DMS79 treated with DMSO at 0.1 percent for 48 hours (cell line): Measurements from ENCODE around the gene DLGAP1.
"Not testable (repeated sequence)": the region's sequence is repeated elsewhere in the genome, so short reads cannot be mapped to it uniquely, and the experiment has no call there.

ENCODE experiments used
- DNase-seq: peaks from one replicate; lab custom pipeline; 2025; lab: John Stamatoyannopoulos, UW

Gene DLGAP1

DNA sequence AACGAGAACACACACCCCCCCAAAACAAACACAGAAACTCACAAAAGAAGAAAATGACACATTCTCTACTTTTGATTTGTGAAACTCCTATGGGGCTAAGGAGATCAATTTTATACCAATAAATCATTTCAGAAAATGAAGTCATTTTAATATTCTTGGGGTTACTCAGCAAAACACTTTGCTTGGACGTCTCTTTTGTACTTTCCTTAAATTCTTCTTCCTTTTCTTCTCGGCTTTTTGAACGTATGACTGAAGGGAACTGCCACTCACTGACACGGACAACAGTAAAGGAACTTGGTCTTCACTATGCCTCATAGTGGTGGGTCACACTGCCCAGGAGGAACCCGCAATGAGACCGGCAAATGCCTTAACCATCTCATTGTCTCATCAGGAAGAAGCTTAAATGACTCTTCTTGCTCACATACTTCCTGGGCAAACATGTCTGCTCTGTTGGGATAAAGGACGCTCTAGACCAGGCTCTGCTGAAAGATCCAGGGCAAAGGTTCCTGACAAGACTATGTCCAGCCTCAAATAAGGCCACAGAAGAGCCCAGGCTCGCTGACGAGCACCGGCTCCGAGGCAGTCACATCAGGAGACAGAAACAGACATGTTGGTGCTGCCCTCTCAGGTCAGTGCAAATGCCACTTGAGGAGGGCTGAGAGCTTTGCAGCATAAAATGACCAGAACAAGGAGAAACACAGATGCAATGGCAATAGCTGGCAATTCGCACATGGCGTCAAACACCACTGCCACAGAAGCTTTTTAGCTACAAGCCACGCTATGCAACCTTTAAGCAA, 799.7 kb downstream of the DLGAP1 start:
- no peak for DNase-seq

DNA sequence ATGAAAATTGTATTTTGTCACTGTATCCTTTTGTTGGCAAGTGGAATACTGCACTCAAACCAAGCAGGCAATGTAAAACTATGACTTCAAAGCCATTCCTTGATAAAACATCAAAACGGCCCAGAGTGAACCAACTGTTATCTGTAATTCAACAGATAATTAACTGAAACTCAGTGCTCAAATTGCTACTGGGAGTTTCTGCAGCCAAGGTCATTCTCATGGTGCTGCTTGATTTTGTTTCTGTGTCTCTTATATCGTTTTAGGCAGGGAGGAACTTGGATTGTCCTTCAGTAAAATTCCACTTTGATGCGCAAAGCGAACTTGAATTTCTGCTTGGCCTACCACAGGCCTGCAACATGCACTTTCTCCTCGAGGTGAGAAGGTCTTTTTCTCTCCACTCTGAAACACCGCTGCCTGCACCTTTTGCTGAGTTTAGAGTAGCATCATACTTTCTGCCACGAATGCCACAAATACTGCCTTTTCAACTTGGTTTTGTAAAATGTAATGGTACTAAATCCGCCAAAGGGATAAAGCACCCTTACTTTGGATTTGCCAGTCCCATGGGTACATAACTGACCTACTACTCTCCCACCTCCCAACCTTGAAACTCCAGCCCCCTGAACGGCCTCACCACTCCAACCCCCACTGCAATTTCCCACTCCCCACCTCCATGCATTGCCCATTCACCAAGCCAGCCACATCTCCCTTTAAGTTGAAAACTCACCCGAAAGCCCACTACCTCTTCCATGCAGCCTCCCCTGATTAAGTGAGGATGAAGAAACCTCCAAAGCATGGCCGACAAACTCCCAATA, 800.5 kb downstream of the DLGAP1 start:
- DNase-seq, result no peak

DNA sequence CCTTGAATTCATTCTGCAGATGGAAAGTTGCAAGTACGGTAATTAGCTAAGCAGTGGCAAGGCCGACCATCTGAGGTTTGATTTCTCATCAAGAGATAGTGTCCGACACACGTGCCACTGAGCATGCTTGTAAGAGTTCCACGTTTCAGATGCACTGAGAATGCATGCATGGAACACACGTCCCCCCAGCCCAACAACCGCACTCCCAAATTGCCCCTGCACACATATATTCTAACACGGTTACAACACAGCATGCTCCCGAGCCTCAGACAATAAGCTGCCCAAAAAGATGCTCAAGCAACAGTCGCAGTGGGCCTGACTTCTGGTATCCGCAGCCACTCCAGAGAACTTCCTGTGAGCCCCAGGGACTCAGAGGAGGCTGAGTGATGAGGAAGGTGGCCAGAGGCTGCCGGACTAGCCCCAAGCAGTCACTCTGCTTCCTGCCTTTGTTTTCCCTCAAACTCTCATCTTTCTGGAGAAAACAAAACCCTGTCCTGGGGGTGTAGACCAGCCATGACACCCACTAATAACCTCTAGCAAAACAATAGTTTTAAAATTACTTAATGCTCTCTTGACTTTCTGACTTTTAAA, 801.2 kb downstream of the DLGAP1 start:
- no peak for DNase-seq

DNA sequence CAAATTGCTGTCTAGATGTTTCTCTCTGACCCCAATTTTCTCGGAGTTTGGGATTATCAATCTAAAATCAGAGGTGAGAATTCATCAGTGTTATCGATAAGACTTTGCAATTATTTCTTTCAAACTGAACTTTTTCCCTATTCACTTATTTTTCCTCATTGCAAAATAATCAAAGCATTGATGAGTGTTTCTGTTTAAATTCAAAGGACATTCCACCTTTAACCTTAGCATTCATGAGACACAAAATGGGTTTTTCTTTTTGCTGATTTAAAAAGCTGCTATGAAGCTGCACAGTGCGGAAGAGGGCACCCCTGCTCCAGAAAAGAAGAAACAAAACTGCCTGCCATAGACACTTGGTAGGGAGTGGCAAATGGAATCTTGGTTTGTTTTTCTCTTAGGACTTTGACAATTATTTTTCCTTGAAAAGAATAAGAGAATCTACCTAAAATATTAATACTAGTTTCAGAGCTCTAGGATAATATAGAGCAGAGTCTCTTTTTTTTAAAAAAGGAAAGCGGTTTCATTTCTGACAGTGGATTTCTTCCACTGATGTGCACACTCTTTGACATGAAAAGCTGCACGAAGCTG, 801.8 kb downstream of the DLGAP1 start:
- no peak for DNase-seq

DNA sequence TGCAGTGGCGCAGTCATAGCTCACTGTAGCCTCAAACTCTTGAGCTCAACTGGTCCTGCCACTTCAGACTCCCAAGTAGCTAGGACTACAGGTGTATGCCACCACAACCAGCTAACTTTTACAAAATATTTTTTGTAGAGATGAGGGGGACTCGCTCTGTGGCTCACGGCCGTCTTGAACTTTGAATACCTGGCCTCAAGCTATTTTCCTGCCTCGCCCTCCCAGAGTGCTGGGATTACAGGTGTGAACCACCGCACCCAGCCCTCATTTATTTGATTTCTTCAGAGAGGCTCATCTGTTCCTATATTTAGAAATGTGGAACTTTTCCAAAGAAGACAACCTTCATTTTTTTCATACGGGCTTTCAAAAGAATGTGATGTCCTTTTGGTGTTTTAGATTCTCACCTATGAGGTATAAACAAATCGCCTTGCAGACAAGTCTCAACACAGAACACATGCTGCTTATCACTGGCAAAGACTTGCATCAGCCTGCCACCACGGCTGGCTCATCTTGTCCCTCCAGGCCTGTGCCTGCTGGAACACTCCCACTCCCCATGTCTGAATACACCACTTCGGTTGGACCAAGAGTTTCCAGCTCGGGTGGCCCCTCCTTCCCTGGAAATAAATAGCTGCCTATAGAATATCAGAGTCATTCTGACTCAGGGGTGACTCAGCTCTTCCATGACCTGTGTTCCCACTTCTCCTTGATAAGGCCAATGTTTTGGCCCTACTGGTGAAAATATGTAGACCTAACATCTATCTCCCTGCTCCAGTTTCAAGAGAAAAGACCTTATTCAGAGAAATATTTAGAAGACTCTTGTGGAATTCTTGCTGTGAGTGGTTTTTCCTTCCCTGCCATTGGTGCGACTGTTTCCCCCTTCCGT, 802.5 kb downstream of the DLGAP1 start:
- DNase-seq, result no peak

DNA sequence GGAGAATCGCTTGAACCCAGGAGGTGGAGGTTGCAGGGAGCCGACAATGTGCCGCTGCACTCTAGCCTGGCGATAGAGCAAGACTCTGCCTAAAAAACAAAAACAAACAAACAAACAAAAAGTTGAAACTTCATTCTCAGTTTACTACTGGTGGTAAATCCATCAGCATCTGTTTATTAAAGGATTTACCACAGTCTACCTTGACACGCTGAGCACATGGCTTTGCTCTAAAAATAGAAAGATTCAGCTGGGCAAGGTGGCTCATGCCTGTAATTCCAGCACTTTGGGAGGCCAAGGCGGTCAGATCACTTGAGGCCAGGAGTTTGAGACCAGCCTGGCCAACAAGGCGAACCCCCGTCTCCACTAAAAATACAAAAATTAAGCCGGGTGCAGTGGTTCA, 803.8 kb downstream of the DLGAP1 start:
- no peak for DNase-seq

DNA sequence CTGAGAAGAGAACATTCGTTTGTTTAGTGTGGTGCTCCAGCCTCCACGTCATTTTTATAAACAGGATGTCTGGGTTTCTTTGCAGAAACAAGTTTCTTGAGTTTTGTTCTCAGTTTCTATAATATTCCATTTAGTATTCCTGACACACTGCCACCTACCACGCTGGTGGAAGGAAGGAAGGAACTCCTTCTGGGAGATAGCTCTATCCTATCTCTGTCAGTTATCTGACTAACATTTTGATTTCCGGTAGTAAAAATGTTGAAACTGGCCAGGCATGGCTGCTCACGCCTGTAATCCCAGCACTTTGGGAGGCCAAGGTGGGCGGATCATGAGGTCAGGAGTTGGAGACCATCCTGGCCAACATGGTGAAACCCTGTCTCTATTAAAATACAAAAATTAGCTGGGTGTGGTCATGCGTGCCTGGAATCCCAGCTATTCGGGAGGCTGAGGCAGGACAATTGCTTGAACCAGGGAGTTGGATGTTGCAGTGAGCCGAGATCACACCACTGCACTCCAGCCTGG, 804.5 kb downstream of the DLGAP1 start:
- not testable (repeated sequence) for DNase-seq

DNA sequence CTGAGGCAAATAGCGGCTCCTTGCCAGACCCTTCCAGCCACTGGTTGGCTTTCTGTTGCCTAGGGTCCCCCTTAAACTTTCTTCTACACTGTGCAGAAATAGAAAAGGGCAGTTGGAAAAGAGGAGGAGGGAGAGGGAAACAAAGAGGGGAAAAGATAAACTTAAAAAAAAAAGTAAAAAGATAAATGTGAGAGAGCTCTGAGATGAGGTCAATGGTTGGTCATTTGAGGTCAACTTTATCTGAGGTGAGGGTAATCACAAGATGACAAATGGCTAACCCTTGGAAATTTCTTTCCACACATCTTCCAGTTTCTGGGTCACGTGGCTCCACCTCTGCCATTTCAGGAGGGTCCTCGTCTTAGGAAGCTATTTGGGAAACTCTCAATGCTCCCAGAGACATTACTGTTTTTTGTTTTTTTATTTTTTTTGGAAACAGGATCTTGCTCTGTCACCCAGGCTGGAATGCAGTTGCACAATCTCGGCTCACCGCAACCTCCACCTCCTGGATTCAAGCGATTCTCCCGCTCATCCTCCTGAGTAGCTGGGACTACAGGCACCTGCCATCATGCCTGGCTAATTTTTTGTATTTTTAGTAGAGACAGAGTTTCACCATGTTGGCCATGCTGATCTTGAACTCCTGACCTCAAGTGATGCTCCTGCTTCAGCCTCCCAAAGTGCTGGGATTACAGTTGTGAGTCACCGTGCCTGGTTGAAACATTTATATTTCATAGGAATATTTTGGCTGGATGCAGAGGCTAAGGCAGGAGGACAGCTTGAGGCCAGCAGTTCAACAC, 805.3 kb downstream of the DLGAP1 start:
- DNase-seq, result no peak

DNA sequence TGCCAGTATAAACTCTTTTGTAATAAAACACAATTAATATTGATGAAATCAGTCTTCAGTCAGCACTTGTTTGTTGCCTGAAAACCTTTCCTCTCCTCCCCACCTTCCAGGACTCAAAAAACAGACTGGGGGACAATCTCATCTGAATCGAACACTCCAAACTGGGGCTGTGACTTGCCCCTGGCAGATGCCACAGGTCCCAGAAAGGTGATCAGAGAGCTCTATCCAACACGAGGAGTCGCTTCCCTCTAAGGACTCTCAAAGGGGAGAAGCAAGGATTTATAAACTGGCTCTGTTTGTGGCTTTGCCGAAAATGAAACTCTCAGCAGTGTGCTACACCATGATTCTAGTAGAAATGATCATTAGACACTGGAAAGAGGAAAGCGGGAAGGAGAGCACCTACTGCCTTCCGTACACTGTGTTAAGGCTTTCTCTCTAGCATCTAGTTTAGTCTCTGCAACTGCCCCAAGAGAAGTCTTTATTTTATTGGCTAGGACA, 805.9 kb downstream of the DLGAP1 start:
- no peak for DNase-seq

DNA sequence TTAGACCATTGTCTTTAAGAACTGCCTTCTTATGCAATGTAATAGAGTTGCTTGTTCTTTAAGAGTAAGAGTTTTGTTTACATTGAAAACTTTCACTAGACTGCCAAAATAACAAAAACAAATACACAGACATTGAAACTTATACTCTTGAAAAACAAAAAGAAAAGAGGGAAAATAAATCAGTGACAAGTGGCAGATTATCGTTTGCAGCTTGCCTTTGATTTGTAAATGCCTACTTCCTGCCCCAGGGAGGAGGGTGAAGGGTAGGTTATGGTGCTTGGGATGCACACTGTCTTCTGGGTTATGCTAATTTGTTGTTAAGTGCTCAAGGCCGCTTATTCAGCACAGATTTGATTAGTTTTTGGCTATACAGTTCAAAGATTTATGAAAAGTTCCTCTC, 806.5 kb downstream of the DLGAP1 start:
- no peak for DNase-seq

DNA sequence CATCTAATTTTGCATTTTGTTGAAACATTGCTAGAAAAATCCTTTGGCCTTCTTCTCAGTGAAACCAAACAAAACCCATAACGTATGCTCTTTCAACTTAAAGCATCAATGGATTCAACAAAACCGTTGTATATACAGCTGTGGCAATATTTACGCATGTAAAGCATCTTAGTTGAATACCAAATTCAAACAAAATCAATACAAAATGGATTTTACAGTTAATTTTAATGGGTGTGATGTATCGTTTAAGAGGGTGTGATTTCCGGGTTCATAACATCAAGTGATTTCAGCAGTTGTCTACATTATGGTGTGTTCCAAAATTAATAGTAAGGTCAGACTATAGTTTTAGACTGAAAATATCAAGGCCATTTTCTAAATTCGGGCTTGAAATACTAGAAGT, 806.9 kb downstream of the DLGAP1 start:
- DNase-seq, result no peak

DNA sequence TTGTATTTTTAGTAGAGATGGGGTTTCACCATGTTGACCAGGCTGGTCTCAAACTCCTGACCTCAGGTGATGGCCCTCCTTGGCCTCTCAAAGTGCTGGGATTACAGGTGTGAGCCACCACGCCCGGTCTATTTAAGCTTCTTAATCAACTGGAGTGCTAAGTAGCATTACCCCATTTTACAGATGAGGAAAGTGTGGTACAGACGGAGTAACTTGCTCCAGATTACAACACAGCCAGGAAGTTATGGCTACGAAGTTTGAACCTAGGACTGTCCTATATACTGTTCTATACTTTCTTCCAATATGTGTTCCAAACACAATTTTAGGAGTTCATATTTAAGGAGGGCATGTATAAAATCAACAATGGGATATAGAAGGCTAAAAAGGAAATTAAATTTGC, 807.5 kb downstream of the DLGAP1 start:
- DNase-seq, result no peak

DNA sequence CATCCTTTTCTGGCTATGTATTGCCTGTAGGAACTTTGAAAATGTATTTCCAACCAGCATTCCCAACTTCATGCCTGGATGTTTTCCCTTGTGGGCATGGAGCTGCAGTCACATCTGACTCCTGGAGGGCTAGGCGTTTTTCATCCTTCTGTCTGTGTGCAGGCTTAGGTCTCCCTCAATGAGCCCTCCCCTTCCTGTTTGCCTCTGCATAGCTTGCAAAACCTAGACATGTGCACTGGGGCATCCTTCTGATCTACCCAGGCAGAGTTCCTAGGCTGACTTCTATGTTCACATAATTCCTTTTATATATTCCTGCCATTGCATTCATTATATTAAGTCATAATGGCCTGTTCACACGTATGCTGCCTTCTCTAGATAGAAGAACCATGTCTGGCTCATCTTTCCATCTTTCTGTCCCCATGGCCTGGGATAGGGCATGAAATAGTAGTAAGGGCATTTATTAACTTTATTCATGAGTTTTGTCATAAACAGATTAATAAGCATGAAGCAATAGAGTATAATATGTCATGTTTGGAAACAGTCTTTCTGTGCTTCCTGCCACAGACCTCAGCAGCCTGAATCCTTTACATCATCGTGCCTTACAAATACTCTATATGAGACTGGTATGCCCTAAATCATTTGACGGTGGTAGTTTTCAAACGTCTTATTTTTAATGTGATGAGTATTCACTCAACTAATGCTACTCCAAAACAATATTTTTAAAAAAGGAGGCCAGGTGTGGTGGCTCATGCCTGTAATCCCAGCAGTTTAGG, 809.5 kb downstream of the DLGAP1 start:
- DNase-seq, result no peak

DNA sequence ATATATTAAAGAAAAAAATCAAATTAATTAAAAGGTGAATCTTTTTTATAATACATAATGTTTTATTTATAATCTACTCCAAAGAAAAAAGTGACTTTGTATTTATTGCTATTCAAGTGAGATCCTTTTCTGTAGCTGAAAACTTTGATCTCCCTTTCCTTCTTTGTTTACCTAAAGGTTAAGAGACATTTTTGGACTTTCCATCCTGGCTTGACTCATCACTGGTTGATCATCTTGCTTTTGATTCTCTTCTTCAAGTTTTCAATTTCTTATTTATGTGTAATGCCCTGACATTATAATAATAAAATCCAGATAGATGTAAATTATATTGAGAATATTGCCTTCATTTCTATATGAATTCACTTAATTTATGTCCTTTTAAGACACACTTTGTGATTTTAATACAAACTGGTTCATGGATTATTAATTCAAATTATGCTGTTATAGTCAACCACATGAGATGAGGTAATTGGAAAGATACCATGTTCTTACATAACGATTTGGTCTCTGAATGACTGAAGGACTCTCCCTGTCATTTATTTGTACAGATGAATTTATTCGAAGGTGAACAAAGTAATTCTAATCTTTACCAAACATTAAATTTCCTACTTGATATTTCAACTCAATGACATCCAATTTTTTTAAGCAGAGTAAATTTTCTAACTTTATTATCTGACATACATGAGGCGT, 820.7 kb downstream of the DLGAP1 start:
- DNase-seq, result no peak

DNA sequence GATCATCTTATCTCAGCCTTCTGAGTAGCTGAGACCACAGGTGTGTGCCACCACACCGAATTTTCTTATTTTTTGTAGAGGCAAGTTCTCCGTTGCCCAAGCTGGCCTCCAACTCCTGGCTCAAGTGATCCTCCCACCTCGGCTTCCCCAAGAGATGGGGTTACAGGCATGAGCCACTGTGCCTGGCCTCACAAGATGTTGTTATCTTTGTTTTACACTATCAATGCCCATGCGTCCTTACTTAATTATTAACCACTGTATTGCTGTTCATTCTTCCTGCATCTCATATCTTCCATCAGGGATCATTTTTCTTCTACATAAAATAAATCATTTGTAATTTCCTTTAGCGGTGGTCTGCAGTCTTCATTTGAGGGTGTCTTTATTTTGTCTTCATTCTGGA, 823.2 kb downstream of the DLGAP1 start:
- no peak for DNase-seq

DNA sequence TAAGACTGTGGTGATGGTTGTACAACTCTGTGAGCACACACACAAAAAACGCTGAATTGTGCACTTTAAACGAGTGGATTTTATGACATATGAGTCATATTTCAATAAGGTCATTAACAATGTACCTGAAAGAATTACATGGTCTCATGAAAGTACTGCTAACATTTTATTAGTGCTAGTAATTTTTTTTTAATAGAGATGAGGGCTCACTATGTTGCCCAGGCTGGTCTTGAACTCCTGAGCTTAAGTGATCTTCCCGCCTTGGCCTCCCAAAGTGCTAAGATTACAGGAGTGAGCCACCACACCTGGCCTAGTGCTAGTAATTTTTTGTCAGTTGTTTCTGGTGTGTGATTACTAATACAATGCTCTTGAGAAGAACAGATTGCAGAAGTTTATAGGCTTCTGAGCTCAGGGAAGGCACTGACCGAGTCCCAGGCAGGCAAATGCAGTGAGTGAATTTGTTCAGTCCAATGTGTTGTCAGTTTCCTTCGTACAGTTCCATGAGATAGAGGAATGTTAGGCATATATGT, 828.1 kb downstream of the DLGAP1 start:
- DNase-seq, result no peak

DNA sequence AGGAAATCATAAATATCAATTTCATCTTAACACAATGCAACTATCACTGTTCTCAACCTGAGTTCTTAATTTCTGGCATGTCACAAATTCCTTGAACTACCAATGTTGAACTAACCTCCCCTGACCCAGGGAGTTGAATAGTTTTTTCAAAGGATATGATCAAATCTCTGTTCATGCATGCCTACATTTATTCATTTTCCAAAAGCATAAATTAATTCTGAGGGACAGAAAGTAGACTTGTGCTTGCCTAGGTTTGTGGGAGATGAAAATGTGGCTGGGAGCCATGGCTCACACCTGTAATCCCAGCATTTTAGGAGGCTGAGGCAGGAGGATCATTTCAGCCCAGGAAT, 829.4 kb downstream of the DLGAP1 start:
- no peak for DNase-seq

DNA sequence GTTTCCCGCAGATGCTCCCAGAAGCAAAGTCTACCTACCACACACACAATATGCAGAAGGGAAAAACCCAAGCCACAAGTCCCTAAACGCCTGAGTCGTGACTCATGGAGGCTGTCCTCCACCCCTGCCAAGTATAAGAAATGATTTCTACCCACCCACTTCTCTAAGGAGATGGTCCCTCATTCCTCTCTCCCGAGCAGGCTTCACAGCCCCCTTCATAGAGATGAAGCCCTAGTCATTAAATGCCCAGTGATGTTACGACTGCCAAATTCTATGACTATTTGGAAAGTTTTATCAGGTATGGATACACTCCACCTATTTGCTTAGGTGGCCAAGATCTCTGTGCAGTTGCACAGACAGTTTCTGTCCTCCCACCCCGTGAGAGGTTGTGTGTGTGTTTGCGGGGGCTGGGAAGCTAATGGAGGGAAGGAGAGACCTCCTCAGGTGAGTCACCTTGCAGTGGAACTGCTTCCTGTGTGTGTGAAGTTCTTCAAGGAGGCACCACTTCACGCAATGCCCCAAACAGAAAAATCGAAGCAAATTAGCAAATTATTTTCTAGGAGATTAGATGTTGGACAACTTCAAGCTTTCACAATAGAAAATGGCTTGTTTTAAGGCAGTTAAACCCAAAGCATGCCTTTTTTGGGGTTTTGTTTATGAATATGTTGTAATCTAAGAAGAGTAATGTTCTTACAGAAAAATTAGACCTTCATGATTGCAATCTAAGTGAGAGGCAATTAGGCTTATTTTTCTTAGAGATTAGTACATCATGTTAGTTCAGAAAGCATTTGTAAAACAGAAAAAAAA, 830.0 kb downstream of the DLGAP1 start:
- no peak for DNase-seq
